ENCODE data around the gene SLC5A10.
A peak's percentile ranks its signal among the peaks of the same experiment; 100 is the strongest.
"Not testable (repeated sequence)": the region's sequence is repeated elsewhere in the genome, so short reads cannot be mapped to it uniquely, and the experiment has no call there.

SLC5A10 gene

DNA sequence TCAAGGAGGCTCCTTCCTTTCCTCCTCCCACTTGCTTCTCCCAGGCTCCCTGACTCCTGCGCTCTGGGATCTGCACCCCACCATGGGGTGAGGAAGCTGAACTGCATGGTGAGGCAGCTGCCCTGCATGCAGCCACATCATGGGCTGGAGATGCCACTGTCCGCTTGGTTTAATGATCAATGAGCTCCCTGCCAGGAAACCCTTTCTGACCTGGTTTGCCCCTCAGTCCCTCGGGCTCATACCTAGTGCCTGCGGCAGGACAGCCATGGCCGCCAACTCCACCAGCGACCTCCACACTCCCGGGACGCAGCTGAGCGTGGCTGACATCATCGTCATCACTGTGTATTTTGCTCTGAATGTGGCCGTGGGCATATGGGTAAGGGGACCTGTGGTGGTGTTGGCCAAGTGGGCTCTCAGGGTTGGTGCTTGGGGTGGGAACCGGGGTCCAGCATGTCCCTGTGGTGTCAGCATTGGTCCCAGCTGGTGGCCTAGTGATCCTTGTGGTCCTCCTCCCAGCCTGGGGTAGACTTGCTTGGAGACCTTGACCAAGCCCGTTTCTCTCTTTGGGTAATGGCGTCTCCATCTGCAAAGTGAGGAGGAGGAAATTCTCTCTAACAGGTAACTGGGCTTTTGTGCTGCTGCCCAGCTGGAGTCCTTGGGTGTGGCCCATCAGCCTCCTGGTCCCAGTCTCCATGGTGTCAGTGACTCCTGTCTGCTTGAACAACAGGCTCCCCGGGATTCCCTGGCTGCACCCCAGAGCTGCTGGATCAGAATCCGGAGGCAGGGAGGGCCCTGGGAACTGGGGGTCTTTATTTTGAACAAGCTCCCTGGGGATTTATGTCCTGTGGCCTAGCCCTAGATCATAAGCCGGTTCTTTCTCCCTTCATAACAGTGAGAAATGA, at the start of gene SLC5A10:
TSS of gene SLC5A10 (plus strand) at position 225 of the 902 bp plus-strand sequence. CDS start at position 266, 41 bp downstream.
- no peak for DNase-seq (ENCODE audit: low read depth in 2 of 2)

DNA sequence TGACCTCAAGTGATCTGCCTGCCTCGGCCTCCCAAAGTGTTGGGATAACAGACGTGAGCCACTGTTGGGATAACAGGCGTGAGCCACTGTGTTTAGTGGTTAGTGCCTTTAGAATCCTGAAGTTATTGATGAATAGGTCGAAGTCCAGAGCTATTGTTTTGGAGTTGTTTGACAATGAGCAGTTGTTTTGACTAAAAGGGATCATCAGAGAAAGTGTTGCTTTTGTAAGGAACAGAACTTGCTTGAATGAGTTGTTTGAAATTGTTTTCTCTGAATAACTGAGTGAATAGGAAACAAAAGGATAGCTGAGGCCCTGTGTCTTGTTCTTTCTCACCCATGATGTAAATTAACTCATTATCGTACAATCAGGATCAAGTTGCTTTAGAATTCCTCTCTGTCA, 47.5 kb upstream of the SLC5A10 start:
- DNase-seq (ENCODE audit: low read depth in 2 of 2) = no peak

- no peak for DNase-seq (ENCODE audit: low read depth in 2 of 2)
Observed at GRCh38 chr17:18905226-18905625, 46.7 kb upstream of the SLC5A10 start.

DNA sequence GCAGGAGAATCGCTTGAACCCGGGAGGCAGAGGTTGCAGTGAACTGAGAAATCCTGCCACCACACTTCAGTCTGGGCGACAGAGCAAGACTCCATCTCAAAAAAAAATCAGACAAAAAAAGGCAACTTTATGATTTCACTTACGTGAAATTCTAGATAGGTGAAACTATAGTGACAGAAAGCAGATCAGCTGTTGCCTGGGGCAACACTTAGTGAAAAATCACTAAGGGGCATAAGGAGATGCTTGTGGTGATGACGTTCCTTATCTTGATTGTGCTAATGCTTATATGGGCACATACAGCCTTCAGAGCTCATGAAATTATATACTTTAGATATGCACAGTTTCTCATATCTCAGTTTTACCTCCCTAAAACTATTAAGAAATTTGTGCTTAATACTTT, 41.6 kb upstream of the SLC5A10 start:
- no peak for DNase-seq (ENCODE audit: low read depth in 2 of 2)

DNA sequence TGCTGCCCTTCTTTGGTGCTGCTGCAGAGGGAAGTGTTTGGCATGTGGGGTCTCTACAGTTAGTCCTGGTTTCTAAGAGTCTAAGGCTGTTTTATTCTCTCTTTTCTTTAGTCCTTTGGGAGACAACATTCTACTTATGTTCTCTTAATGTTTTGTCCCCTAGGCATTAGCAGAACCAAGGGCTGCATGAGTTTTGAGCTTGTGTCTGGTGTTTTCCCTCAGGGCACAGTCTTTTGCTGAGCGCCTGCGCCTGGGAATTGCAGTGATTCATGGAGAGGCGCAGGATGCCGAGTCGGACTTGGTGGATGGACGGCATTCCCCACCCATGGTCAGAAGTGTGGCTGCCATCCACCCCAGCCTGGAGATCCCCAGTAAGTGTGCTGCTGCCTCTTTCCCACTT, 41.1 kb upstream of the SLC5A10 start:
- no peak for DNase-seq (ENCODE audit: low read depth in 2 of 2)

- peak; percentile 20 to 22 for DNase-seq (ENCODE audit: low read depth in 2 of 2)
Observed at GRCh38 chr17:18916816-18917500, 35.0 kb upstream of the SLC5A10 start.

GRCh38 chr17:18917506-18918032, 34.4 kb upstream of the SLC5A10 start:
- no peak for DNase-seq (ENCODE audit: low read depth in 2 of 2)

- DNase-seq (ENCODE audit: low read depth in 2 of 2) = no peak
Observed at GRCh38 chr17:18919963-18920362, 32.0 kb upstream of the SLC5A10 start.

- no peak for DNase-seq (ENCODE audit: low read depth in 2 of 2)
Observed at GRCh38 chr17:18920911-18921441, 31.0 kb upstream of the SLC5A10 start.

GRCh38 chr17:18921485-18921884, 30.5 kb upstream of the SLC5A10 start:
- no peak for DNase-seq (ENCODE audit: low read depth in 2 of 2)

GRCh38 chr17:18921912-18922451, 30.0 kb upstream of the SLC5A10 start:
- peak; percentile 21 to 27 for DNase-seq (ENCODE audit: low read depth in 2 of 2)

DNA sequence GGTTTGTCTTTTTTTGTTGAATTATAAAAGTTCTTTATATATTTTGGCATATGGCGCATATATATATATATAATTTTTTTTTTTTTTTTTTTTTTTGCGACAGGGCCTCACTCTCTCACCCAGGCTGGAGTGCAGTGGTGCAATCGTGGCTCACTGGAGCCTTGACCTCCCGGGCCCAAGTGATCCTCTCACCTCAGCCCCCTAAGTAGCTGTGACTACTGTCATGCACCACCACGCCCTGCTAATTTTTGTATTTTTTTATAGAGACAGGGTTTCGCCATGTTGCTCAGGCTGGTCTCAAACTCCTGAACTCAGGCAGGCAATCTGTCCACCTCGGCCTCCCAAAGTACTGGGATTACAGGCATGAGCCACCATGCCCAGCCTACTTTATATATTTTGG, 29.4 kb upstream of the SLC5A10 start:
- DNase-seq (ENCODE audit: low read depth in 2 of 2) = not testable (repeated sequence)

DNA sequence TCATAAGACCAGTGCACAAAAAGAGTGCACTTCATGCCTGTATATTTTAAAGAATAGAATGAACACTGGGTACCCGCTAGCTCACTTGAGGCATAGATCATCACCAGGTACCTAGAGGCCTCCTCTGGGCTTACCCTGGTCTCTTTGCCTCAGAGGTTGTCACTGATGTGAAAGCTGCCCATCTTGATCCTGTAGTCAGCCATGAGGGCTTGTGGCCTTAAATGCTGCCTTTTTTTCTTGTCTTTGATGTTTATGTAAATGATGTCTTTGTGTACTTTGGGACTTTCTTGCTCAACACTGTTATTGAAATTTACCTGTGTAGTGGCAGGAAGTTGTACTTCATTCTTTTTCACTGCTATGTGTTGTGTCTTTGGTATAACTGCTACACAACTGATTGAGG, 26.8 kb upstream of the SLC5A10 start:
- DNase-seq (ENCODE audit: low read depth in 2 of 2) = no peak

GRCh38 chr17:18928628-18929125, 23.3 kb upstream of the SLC5A10 start:
- no peak for DNase-seq (ENCODE audit: low read depth in 2 of 2)

DNA sequence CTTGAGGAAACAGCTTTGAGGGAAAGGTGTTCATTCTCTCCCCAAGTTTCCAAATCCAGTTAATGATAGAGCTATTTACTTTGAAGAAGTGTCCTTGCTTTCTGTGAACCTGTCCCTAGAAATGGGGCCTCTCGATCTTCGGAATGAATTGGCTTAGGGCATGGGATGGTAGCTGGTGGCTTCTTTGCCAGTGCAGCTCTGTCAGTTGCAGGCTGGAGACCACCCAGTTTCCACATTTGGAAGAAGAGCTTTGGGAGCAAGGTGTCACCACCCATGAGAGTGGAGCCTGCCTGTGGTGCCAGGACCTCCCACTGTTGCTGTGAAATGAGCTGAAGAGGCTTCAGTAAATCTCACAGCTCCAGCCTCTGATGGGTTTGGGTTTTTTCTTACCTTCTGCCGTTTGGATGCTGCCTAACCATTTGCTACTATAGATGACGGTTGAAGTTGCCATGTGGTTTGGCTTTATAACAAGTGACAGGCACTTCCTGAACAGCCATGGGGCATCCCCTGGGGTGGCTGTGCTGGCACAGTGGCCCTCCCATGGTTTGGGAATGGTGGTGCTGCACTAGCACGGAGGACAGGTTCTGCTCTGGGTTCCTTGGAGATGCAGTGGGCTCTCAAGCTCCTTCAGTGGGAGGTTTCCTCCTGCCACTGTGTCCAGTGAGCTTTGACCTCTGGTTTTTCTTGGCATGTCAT, 19.5 kb upstream of the SLC5A10 start:
- no peak for DNase-seq (ENCODE audit: low read depth in 2 of 2)

GRCh38 chr17:18933102-18934058, 18.6 kb upstream of the SLC5A10 start:
- DNase-seq (ENCODE audit: low read depth in 2 of 2) = no peak

- no peak for DNase-seq (ENCODE audit: low read depth in 2 of 2)
Observed at GRCh38 chr17:18937981-18938691, 13.8 kb upstream of the SLC5A10 start.

- no peak for DNase-seq (ENCODE audit: low read depth in 2 of 2)
Observed at GRCh38 chr17:18938692-18939023, 13.3 kb upstream of the SLC5A10 start.

GRCh38 chr17:18944646-18945045, 7.3 kb upstream of the SLC5A10 start:
- DNase-seq (ENCODE audit: low read depth in 2 of 2) = no peak

DNA sequence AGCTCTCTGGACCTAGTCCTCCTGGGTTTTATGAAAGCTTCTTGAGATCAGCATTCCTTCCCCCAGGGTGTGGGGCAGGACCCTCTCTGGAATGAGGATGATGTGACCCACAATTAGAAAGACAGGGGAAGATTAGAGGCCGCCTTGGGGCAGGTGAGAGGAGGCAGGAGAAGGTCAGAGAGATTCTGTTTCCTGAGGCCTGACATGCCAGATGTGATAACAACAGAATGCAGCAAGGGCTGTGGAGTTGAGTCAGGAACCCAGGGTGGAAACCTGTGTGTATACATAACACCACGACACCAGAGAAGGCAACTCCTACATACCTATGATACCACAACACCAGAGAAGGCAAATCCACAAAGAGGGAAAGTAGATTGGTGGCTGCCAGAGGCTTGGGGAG, 5.4 kb upstream of the SLC5A10 start:
- no peak for DNase-seq (ENCODE audit: low read depth in 2 of 2)
